LNCaP clone FGC (cell line): ENCODE results near the gene DND1.
"Not testable (repeated sequence)": the region's sequence is repeated elsewhere in the genome, so short reads cannot be mapped to it uniquely, and the experiment has no call there.

Source experiments
- DNase-seq: peaks from one replicate; pipeline ENCODE4 v3.0.0-alpha.2; 2011; ENCODE audit warnings: low read depth
- H3K4me3 ChIP-seq: 2 replicates; pipeline ENCODE4 v1.5.1; 2011; ENCODE audit warnings: mild to moderate bottlenecking, low read depth, low read length, control low read depth
- CTCF ChIP-seq: IDR thresholded peaks from 2 replicates; pipeline ENCODE4 v1.5.1; 2012; ENCODE audit warnings: mild to moderate bottlenecking; ENCODE audit not compliant: control insufficient read depth, insufficient read depth; ENCODE audit errors: extremely low read depth

Gene DND1

GRCh38 chr5:140632366-140633020, 40.9 kb downstream of the DND1 start:
- no peak overlapping the region for H3K4me3 ChIP-seq
- no peak for TF ChIP-seq CTCF
- no peak for DNase-seq

- TF ChIP-seq CTCF: no peak
Measured at GRCh38 chr5:140631831-140632365, 41.5 kb downstream of the DND1 start.

GRCh38 chr5:140631036-140631417, 42.3 kb downstream of the DND1 start:
- DNase-seq: no peak
- TF ChIP-seq CTCF: no peak

More at GRCh38 chr5:140631831-140632365, 41.5 kb downstream of the DND1 start:
- DNase-seq: no peak
- H3K4me3 ChIP-seq: no peak overlapping the region

GRCh38 chr5:140630292-140631035, 42.9 kb downstream of the DND1 start:
- no peak for TF ChIP-seq CTCF
- DNase-seq: no peak
- H3K4me3 ChIP-seq: no peak overlapping the region

More at GRCh38 chr5:140631036-140631417, 42.3 kb downstream of the DND1 start:
- no peak overlapping the region for H3K4me3 ChIP-seq

GRCh38 chr5:140628711-140629110, 44.7 kb downstream of the DND1 start:
- no peak for TF ChIP-seq CTCF
- DNase-seq: no peak
- no peak overlapping the region for H3K4me3 ChIP-seq

GRCh38 chr5:140627972-140628371, 45.4 kb downstream of the DND1 start:
- TF ChIP-seq CTCF: no peak
- no peak overlapping the region for H3K4me3 ChIP-seq
- DNase-seq: no peak

GRCh38 chr5:140624886-140625285, 48.5 kb downstream of the DND1 start:
- not testable (repeated sequence) for DNase-seq, H3K4me3 ChIP-seq

- H3K4me3 ChIP-seq, DNase-seq: not testable (repeated sequence)
Measured at GRCh38 chr5:140623061-140623460, 50.3 kb downstream of the DND1 start.
